ENCODE results near the gene PTPN3. TPM values are rescaled to one million over a fixed set of nuclear protein-coding genes. Genes with fewer than 3 reads are reported as not detected.

PTPN3 gene
- polyA plus RNA-seq, 4 donors, result 42.9 to 58.5 (median 49.1) TPM

DNA sequence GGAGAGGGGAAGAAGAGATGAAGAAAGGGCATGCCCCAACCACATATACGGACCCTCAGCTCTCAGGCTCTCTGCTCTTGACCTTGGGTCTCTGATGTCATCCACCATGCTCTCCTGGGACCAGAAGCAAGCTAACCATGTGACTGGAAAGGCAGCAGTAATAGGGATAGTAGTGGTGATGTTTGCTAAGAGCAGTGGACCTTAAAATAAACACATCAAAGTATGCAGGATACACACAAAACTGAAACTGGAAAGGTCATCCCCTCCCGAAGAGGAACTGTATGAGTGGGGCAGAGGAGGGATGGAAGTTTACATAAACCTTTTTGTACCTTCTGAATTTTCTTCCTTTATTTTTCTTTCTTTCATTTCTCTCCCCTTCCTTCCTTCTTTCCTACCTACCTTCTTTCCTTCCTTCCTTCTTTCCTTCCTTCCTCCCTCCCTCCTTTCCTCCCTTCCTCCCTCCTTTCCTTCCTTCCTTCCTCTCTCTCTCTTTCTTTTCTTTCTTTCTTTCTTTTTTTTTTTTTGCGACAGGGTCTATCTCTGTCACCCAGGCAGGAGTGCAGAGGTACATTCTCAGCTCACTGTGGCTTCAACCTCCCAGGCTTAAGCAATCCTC lies 8.1 kb upstream of the PTPN3 start:
- no peak for DNase-seq (ENCODE audit: low read depth in 4 of 4, low spot score in 3 of 4)

DNA sequence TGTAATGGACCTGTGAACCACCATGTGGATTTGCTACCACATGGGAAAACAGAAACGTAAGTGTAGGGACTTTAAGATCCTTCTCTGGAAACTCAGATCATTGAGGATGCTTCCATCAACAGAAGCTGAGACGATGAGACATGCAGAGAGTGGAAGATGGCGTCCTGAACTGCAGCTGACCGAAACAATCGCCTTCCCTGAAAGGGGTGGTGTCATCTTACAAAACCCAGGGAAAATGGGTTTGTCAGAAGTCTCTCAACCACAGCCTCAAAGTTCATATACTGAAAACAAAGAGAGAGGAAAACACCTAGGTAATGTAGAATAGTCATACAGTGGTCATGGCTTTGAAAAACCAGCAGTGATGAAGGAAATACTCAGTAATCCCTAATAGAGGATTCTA lies 6.6 kb upstream of the PTPN3 start:
- DNase-seq (ENCODE audit: low read depth in 4 of 4, low spot score in 3 of 4), result no peak

DNA sequence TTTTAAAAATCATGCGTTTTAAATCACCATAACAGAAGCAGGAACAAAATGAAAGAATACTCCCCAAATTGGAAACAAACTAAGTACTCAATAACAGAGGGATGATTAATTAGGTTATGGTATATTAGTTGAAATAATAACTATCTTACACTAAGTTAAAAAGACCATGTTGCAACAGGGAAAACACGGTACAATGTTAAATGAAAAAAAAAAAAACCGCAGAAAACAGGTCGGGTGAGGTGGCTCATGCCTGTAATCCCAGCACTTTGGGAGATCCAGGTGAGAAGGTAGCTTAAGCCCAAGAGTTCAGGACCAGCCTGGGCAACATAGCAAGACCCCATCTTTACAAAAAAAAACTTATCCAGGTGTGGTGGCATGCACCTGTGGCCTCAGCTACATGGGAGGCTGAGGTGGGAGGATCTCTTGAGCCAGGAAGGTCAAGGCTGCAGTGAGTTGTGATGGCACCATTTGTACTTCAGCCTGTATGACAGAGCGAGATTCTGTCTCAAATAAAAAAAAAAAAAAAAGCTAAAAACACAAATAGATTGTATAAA lies 2.4 kb upstream of the PTPN3 start:
- no peak for DNase-seq (ENCODE audit: low read depth in 4 of 4, low spot score in 3 of 4)

DNA sequence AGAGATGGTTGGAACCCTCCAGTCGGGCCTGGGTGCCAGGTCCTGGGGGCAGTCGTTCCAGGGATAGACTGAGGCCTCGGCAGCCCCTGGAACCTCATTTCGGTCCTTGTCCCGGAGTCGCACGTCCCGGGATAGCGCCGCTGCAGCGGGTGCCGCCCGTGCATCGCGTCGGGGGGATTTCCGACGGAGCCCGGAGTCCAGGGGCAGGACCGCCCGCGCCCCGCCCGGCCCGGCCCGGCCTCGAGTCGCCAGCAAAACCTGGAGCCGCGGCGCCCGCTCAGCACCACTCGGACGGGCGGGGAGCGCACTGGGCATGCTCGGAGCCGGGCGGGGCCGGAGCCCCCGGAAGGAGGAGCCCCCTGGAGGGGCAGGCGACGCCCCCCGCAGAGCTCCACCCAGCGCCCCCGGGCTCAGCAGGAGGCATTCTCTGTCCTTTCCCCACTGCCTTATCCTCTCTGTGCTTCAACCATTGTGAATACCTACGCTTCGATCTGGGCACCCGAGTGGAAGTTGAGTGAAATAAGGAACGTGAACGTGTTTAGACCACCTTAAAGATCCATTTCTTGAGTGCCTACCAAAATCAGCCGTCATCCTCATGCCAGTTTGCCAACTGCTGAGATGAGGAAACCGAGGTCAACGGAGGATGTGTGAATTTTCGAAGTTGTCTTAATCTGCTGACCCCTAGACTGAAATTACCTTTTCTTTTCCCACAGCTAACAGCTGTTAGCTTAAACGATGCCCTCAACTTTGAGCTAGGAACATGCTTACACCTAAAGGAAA lies 1.7 kb upstream of the PTPN3 start:
- DNase-seq (ENCODE audit: low read depth in 4 of 4, low spot score in 3 of 4), result no peak

DNA sequence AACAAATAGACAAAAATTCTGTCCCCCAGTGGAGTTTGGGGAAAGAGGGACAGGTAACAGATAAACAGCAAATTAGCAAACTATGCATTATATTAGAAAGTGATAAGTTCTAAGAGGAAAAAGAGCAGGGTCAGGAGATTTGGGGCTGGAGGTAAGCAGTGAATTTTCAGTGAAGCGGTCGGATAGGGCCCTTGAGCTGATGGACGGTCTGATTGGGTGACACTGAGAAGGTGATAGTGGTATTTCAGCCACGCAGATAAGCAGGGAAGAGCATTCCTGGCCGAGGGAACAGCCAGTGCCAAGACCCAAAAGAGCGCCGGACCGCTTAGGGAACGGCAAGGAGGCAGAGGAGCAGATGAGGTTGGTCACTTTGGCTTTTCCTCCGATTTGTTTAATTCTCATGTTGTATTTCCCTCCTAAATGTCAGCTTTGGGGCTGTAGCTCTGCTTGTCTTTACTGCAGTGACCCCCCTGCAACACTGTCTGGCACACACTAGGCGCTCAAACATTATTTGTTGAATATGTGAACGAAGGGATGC lies 1.1 kb upstream of the PTPN3 start:
- no peak for DNase-seq (ENCODE audit: low read depth in 4 of 4, low spot score in 3 of 4)

DNA sequence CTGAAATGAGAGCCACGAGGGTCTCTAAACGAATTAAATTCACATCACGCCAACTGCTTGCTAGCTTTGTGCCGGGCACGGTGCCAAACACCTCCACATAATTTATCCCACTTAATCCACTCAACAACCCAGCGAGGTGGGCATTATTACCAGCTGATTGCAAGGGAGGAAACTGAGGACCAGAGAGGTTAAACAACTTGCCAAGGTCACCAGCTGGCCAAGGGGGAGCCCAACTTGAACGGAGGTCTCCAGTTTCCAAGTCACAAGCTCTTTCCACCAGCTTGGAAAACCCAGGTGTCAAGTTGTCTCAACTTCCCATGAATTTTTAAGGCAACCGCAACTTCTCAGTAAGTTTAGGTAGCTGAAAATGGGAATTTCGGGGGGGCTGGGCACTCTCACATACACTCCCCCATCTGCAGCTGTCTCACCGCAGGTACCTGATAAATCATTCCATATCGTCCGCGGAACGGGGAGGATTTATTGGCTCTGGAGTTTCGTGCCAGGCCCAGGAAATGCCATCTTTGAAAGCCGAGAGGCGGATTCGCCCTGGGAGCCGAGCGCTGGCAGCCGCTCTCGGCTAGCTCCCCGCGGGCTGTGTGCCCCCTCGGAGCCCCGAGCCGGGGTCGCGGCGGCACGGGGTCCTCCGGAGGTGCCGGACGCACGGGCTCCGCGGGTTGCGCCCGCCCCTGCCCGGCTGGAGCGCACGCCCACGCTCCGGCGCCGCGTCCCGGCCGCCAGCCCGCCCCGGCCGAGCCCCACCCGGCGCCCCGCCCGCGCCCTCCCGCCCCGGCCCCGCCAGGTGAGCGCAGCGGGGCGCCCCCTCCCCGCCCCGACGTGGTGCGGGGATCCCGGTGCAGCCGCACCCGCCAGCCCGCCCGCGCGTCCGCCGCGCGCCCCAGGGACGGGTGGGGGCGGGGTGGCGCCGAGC lies 617 bp downstream of the PTPN3 start:
- no peak for DNase-seq (ENCODE audit: low read depth in 4 of 4, low spot score in 3 of 4)

DNA sequence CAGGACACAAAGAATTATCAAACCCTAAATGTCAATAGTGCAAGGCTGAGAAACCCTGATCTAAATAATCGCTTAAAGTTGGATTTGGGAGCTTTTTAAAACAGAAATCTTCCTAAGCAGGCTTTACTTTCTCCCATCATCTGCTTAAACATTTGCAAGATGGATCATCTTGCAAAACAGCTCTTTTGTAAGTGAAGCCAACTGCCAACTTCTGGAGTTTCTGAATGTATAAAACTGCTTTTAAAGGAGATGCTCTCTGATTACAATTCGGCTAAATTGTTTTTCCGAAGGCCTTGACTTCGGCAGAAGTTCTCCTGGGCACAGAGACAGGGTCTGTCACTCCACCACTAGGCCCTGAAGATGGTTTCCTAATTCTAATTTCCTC lies 1.3 kb downstream of the PTPN3 start:
- no peak for DNase-seq (ENCODE audit: low read depth in 4 of 4, low spot score in 3 of 4)

DNA sequence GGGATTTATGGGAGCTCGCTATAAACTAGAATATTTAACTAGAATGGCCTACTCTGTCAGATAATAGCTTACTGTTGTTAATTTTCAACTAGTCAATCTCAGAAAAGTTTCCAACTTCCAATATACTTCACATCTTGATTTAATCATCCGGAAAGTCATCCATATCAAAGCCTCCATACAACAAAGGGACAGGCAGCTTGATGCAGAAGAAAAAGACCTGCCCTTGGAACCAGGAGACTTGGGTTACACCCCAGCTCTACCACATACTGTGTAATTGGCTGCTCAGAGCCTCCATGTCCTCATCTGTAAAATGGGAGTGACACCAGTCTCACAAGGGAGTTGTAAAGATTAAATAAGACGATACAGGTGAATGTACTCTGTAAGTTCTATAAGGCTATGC lies 1.9 kb downstream of the PTPN3 start:
- DNase-seq (ENCODE audit: low read depth in 4 of 4, low spot score in 3 of 4), result no peak

DNA sequence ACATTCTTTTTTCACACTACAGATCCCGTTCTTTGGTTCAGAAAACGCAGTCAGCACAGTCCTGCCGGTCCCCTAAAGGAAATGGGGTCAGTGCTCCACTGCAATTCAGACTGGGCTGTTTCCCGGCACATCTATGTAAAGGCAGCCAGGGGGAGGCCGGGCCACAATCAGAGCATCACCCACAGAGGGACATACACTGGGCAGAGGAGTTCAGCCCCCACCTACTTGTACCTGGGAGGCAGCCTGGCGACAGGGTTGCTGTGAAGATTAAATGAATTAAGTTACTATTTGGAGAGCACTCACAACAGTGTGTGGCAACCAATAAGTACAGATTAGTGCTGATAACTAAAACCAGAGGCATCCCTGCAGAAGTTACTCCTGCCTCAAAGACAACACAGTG lies 4.5 kb downstream of the PTPN3 start:
- no peak for DNase-seq (ENCODE audit: low read depth in 4 of 4, low spot score in 3 of 4)

DNA sequence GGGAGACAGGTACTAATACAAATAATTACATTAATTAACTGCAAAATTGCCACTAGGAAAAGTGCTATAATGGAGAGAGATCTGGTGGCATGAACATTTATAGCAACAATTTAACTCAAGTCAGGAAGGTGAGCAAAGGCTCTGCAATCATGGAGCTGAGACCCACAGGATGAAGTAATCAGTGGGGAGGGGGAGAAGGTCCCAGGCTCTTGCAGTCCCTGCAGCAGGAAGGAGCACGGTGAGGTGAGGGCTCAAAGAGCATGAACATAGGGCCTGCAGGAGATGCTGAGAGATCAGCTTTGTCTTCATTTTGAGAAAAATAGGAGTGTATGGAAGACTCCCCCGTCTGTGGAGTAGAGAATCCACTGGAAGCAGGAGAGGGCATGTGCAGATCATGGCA lies 6.5 kb downstream of the PTPN3 start:
- no peak for DNase-seq (ENCODE audit: low read depth in 4 of 4, low spot score in 3 of 4)

DNA sequence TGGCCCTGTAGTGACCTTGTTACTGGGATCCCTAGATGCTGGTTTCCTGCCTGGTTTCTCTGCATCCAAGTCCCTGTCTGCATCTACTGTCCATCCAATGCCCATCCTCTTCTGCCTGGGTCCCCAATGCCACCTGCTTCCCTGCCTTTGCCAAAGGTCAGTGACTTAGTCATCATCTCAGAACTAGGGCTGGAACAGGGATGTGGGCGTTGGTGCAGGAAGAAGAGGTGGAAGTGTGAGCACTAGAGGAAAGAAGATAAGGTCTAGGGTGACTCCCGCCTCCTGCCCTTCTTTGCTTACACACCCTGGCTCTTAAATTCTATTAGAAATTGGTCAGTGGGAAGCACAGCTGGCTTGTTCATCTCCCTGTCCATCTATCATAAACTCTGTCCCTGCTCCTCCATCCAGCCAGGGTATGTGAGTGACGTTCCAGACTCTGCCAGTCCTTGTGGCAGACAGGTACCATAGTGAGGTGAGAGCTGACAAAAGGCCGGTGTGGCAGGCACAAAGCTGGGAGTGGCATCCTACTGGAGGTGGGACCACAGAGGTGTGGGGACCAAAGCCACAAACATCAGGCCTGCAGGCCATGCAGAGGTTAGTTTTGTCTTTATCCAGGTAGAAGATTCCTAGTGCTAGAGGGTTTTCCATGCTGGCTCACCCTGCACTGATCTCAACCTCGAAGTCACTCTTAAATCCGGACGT lies 9.2 kb downstream of the PTPN3 start:
- DNase-seq (ENCODE audit: low read depth in 4 of 4, low spot score in 3 of 4), result no peak

DNA sequence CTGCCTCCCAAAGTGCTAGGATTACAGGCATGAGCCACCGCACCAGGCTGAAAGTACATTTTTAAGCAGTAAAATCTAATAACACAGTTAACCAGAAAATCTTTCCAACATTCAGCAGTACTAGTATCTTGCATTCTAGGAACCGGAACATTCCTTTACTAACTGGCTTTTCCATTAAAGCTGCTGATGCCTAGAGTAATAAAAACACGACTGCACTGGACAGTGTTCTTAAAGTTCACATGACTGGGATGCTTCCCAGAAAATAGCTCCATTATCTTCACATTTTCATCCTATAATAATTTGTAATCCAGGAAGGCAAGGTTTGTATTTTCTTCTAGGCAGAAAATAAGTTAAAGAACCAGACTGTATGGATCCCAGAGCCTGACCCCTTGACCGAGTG lies 9.8 kb downstream of the PTPN3 start:
- no peak for DNase-seq (ENCODE audit: low read depth in 4 of 4, low spot score in 3 of 4)

DNA sequence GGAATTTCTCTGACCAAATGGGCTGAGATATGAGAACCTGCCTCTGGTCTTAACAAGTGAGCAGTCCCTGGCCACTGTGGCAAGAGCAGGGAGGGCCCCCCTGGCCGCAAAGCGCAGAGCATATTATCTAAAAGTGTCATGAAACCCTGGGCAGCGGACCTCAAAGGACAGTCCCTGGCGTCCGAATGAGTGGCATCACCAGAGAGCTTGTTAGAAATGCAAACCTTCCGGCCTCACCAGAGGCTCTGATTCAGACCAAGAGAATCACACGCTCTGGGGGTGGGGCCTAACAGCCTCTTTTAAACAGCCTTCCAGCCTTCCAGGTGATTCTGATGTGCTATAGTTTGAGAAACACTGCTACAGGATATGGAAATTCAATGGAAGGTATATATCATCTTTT lies 10.9 kb downstream of the PTPN3 start:
- DNase-seq (ENCODE audit: low read depth in 4 of 4, low spot score in 3 of 4), result no peak

DNA sequence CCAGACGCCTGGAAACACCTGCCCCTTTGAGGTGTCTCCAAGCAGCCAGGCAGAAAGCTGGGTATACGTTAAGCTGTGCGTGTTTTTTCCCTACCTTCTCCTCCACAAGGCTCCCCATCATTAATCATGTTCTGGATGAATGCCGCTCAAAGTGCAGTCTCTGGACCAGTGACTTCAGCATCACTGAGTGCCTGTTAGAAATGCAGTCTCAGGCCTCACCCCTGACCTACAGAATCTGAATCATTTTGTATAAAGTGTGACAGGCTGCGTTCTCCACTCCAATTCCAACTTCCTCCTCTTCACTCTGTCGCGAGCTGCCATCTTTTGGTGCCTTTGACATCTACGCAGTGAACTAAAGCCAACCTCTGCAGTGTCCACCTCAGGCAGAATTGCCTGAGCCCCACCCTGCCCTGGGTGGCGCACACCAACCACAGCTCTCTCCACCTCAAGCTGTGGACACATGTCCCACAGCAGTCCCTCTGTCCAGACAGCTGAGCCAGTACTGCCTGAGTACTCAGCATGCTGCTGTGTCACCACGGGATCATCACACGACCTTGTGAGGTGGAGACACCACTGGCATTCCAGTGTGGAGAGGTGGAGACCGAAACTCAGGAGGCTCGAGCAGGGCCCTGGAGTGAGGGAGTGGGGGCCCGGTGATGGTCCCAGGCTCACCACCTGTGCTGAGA lies 14.2 kb downstream of the PTPN3 start:
- no peak for DNase-seq (ENCODE audit: low read depth in 4 of 4, low spot score in 3 of 4)

DNA sequence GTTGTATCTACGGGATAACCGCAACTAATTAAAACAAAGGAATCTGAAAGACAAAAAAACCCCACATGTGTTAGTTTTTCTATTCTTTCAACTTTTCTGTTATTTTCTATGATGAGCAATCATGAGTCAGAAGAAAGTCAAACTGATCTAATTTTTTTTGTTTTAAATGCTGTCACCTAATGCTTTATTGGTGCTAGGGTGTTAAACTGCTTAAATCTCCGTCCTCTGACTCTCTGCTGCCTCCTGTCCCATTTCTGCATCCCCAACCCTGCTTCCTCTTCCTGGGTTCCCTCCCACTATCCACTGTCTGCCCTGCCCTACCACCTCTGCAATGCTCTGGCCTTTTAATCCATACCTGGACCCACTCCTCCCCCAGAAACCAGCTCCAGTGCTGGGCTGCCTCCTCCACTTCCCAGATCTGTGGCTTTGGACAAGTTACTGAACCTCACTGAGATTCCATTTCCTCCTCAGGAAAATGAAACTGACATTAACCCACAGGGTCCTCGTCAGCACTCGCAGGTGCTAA lies 15.7 kb downstream of the PTPN3 start:
- DNase-seq (ENCODE audit: low read depth in 4 of 4, low spot score in 3 of 4), result no peak

DNA sequence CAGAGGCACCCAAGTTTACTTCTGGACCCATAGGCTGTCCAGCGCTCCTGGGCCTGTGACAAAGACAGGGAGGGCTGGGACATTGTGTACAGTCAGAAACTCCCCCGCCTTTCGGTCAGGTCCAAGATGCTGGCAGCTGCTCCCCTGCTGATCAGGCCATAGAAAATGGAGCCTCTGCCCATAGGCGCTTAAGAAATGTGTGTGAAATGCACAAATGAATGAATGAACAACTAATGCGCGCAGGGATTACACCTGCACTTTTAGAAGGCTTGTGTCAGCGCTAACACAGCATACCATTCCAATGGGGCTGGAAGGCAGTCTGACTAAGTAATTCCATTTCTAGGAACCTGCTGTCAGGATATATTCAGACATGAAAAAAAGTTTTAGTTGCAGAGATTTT lies 16.3 kb downstream of the PTPN3 start:
- DNase-seq (ENCODE audit: low read depth in 4 of 4, low spot score in 3 of 4), result no peak

DNA sequence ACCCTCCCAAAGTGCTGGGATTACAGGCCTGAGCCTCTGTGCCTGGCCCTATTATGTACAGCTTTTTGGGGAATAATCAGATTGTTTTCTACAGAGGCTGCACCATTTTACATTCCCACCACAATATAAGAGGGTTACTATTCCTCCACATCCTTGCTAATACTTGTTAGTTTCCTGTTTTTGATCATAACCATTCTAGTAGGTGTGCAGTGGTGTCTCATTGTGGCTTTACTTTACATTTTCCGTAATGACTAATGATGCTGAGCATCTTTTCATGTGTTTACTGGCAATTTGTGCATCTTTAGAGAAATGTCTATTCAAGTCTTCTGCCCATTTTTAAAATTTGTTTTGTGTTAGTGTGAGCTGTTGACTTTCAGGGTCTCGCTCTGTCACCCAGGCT lies 18.3 kb downstream of the PTPN3 start:
- DNase-seq (ENCODE audit: low read depth in 4 of 4, low spot score in 3 of 4), result no peak

DNA sequence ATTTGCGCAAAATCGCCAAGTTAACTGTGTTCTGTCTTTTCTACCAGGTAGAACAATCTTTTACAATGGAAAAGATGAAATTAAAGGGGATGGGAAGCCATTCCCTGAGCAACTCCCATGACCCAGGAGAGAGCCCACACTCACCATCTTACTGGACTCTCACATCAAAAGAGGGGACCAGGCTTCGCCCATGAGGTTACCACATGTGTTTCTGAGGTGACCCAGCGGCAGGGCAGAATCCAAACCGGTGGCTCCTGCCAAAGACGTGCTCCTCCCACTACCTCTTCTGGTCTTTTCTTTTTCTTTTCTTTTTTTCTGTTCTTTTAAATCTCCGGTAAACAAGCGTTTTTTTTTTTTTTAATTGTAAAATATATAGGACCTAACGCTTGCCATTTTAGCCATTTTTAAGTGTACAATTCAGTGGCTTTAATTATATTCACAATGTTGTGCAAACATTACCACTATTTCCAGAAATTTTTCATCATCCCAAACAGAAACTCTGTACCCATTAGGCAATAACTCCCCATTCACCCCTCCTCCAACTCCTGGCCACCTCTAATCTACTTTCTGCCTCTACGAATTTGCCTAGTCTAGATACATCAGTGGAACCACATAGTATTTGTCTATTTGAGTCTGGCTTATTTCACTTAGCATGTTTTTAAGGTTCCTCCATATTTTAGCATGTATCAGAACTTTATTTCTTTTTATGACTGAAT lies 19.3 kb downstream of the PTPN3 start:
- DNase-seq (ENCODE audit: low read depth in 4 of 4, low spot score in 3 of 4), result no peak

DNA sequence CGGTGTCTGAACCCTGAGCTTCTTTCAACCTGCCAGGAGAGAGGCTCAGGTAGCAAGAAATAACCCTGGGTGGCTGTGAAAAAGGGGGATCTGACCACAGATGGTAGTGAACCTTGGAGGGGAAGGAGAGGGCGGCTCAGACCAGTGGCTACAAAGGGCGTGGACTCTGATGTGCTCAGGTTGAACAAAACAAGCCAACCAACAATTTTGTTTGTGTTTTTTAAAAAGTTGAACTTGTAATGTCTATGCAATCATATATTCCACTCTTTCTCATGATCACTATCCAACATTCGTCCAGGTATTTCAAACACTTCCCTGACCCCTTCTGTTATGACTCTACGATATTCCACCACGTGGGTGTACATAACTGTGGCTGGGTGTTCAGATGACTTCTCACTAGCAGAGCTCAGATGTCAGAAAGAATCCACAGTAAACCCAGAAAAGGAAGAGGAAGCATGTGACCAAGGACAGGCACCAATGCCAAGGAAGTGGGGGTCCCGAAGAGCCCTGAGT lies 20.0 kb downstream of the PTPN3 start:
- DNase-seq (ENCODE audit: low read depth in 4 of 4, low spot score in 3 of 4), result no peak

Data from right renal pelvis (tissue), 4 donors.